Adrenal gland (tissue), 12 donors: ENCODE data around the gene RGS7. TPM values are rescaled to one million over a fixed set of nuclear protein-coding genes. Genes with fewer than 3 reads are reported as not detected.

Experiments used
- DNase-seq, 7 donors: peaks; one replicate each; pipeline ENCODE4 v3.0.0-alpha.2; 2019 to 2020
- H3K27ac ChIP-seq, 5 donors: fragments of 200-600 bp; sonication (generic) in 4 of 5; 1 replicate in 3 of 5; 2 replicates in 2 of 5; pipeline versions ENCODE4 v1.5.1 to v1.8.0; 2016 to 2020; ENCODE audit warnings: mild to moderate bottlenecking in 1 of 5
- H3K27me3 ChIP-seq: fragments of 200-600 bp; 2 replicates; pipeline ENCODE4 v1.8.0; 2021
- H3K36me3 ChIP-seq, 2 donors: fragments of 200-600 bp; replicated peaks in 1 of 2; 1 replicate in 1 of 2; 2 replicates in 1 of 2; pipeline versions ENCODE4 v1.5.1 to v1.8.0; 2018 to 2022
- H3K4me1 ChIP-seq, 2 donors: fragments of 200-600 bp; replicated peaks in 1 of 2; 1 replicate in 1 of 2; 2 replicates in 1 of 2; pipeline versions ENCODE4 v1.5.1 to v1.8.0; 2018 to 2021
- H3K4me3 ChIP-seq, 4 donors: fragments of 200-600 bp; sonication (generic) in 3 of 4; one replicate each; pipeline ENCODE4 v1.5.1; 2016 to 2018
- H3K9me3 ChIP-seq, 3 donors: fragments of 200-600 bp; sonication (generic) in 1 of 3; replicated peaks in 1 of 3; 1 replicate in 2 of 3; 2 replicates in 1 of 3; pipeline versions ENCODE4 v1.5.1 to v1.8.0; 2016 to 2021
- POLR2A ChIP-seq, 2 donors: fragments of 450-650 bp; IDR thresholded peaks; one replicate each; pipeline ENCODE4 v1.6.1; 2017; ENCODE audit warnings: antibody characterized with exemption in 2 of 2, mild to moderate bottlenecking in 2 of 2, moderate library complexity in 1 of 2
- WGBS, 4 donors: extraction: QIAGEN DNeasy Blood & Tissue Kit in 2 of 4; methylation state at CpG; one replicate each; pipeline versions ENCODE4 v1.1.5 to v1.1.7; 2013 to 2017; 5-methylcytosine and 5-hydroxymethylcytosine counted together
- intact Hi-C, 2 donors: fragments of 100-400 bp; cut with DNase I; formaldehyde crosslinking; loops; one replicate each; pipeline versions ENCODE4 v1.14.1 to v1.15.0; 2022 to 2023
- microRNA counts, 2 donors: library from miRNA; unstranded; fragments of <30 nt; microRNA quantifications; one replicate each; lab custom pipeline; 2016
- microRNA-seq, 3 donors: library from miRNA; unstranded; fragments of <30 nt; microRNA quantifications; one replicate each; pipeline ENCODE4, GENCODE V29; 2017 to 2020
- polyA plus RNA-seq, 3 donors: library from polyadenylated mRNA; stranded (reverse); fragments of 200-250 nt in 2 of 3; fragments of 350-450 nt in 1 of 3; fragmentation: Illumina TruSeq in 1 of 3; extraction: RNeasy Lipid Tissue Mini Kit (QIAGEN cat#74804) in 1 of 3; gene quantifications; one replicate each; pipeline ENCODE4 v1.2.3, GENCODE V29; 2013 to 2014
- small RNA-seq, 2 donors: library from RNA; depleted of rRNA; stranded (forward); fragments of <200 nt; gene quantifications; one replicate each; pipeline ENCODE3, GENCODE V24; 2016
- total RNA-seq, 9 donors: library from RNA; depleted of rRNA in 4 of 9; stranded (reverse); fragments of >200 nt in 4 of 9; fragments of 120-200 nt in 1 of 9; fragmentation: NEBNext Ultra II Directional in 1 of 9; extraction: Animal tissue kit (Norgen Biotek cat#: 25700) in 1 of 9; gene quantifications; one replicate each; pipeline versions ENCODE4 v1.1.0 to v1.2.4, GENCODE V29; 2013 to 2023
- TF ChIP-seq, protein P1 (sequence below), 6 experiments: fragments of 450-650 bp in 4 of 6; fragments of 200-600 bp in 2 of 6; sonication (generic) in 1 of 6; IDR thresholded peaks; 1 replicate in 5 of 6; 2 replicates in 1 of 6; pipeline versions ENCODE4 v1.5.1 to v1.8.0; 2016 to 2021; ENCODE audit warnings: antibody characterized with exemption in 6 of 6, mild to moderate bottlenecking in 2 of 6, moderate library complexity in 1 of 6
- donor health status: healthy with polysubstance abuse.
- donor health status: Bipolar disorder and iron deficiency.
- donor health status: DM: yes; HTN: yes; CAD: no.
- donor health status: DM: no; HTN: no; CAD: no.
- donor health status: DM: no; HTN: no; CAD: no.
- donor health status: DM: yes; HTN: yes; CAD: no.

RGS7 gene
- total and polyA plus RNA-seq, 12 donors = 1.1 to 6.1 (median 3.0) TPM

DNA sequence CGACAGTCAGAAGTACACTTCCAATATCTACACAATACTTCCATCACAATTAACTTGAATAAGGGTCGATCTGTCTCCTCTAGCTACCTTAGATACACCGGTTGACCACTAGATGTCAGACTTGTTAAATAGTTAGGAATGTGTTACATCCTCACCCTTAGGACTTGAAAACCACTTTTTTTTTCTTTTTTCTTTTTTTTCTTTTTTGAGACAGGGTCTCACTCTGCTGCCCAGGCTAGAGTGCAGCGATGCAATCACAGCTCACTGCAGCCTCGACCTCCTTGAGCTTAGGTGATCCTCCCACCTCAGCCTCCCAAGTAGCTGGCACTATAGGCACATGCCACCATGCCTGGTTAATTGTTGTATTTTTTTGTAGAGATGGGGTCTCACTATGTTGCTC, 624.6 kb downstream of the RGS7 start:
- no peak overlapping the region for H3K27ac ChIP-seq
- no peak for DNase-seq
- H3K27me3 ChIP-seq = no peaks in the 10 kb centered on the region
- H3K4me3 ChIP-seq = no peak overlapping the region
- 7 to 13% (median 10%) methylated on average over 5 of the region's 5 CpGs for WGBS, 4 donors
- no peaks in the 10 kb centered on the region for H3K4me1 ChIP-seq
- TF ChIP-seq, protein P1, sequence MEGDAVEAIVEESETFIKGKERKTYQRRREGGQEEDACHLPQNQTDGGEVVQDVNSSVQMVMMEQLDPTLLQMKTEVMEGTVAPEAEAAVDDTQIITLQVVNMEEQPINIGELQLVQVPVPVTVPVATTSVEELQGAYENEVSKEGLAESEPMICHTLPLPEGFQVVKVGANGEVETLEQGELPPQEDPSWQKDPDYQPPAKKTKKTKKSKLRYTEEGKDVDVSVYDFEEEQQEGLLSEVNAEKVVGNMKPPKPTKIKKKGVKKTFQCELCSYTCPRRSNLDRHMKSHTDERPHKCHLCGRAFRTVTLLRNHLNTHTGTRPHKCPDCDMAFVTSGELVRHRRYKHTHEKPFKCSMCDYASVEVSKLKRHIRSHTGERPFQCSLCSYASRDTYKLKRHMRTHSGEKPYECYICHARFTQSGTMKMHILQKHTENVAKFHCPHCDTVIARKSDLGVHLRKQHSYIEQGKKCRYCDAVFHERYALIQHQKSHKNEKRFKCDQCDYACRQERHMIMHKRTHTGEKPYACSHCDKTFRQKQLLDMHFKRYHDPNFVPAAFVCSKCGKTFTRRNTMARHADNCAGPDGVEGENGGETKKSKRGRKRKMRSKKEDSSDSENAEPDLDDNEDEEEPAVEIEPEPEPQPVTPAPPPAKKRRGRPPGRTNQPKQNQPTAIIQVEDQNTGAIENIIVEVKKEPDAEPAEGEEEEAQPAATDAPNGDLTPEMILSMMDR (IDR thresholded peaks at IDR 0.05) = peak; percentile 49 to 73 (median 53)
- TF ChIP-seq POLR2A (IDR thresholded peaks at IDR 0.05) = no peak
- intact Hi-C loops = loop anchor here in 1 of 2 donors (5.0 to 10.0 kb wide), 2 partner anchors 210 to 762 kb away; no protein-coding TSS in a partner anchor
- H3K36me3 ChIP-seq = no peaks in the 10 kb centered on the region
- H3K9me3 ChIP-seq = no peaks in the 10 kb centered on the region

MicroRNAs encoded within 50 kb of the gene (microRNA counts, 767-probe panel; counts per million panel counts)
- 0 counts per million in 2 donors for microRNA hsa-miR-3123 (lab: Ali Mortazavi, UCI)

Small RNAs within 50 kb of the gene (microRNA-seq; reads per million reads assigned to microRNA genes)
- 0 reads per million in 3 donors for gene MIR3123

Small RNAs within 50 kb of the gene (small RNA-seq; reads per million reads assigned to genes)
- gene MIR3123 = 0 reads per million in 2 donors

Other genes starting within 250 kb of the RGS7 start
- 100 to 1,000 TPM in 4 of 9 donors, 10 to 100 TPM in 5; 72.9 to 123 (median 98.9) TPM for gene FH, start 162.6 kb upstream of the RGS7 start, total RNA-seq
- gene FH, start 162.6 kb upstream of the RGS7 start, polyA plus RNA-seq = 100 to 1,000 TPM in 1 of 3 donors, 10 to 100 TPM in 2; 42.5 to 152 (median 96.9) TPM
- gene KMO, start 175.2 kb upstream of the RGS7 start, total RNA-seq = 1 to 10 TPM in 6 of 9 donors, under 1 TPM in 3; 0.41 to 3.6 (median 1.6) TPM
- gene KMO, start 175.2 kb upstream of the RGS7 start, polyA plus RNA-seq = 1 to 10 TPM in 2 of 3 donors, under 1 TPM in 1; 0.47 to 2.1 (median 1.6) TPM